ENCODE results near the gene FGD1. TPM values are rescaled to one million over a fixed set of nuclear protein-coding genes. Genes with fewer than 3 reads are reported as not detected.

Gene FGD1
- total RNA-seq, 1 experiment from 2014 or later = 19.2 TPM

- Mint-ChIP-seq H3K36me3 (ENCODE audit: insufficient read depth in 1 of 3, low read depth in 3 of 3) (peaks cover 0 to 4% (median 0%) of the 10 kb centered on the region in 3 experiments; a peak in 2 of 7 replicates), H3K27me3 (ENCODE audit: low read depth) (peaks cover 1% of the 10 kb centered on the region; the same call in 1 of the 2 replicates), H3K27ac (no peak overlapping the region), H3K4me1 (peaks cover 4% of the 10 kb centered on the region in 2 experiments; a peak in 2 of 4 replicates), H3K4me3 (no peak overlapping the region), H3K9me3 (peaks cover 53 to 58% of the 10 kb centered on the region in 2 experiments)
- Histone ChIP-seq H2AFZ (ENCODE audit: low read length) (no peak overlapping the region), H3K18ac (ENCODE audit: insufficient read length, low read depth, low read length) (no peak overlapping the region), H4K8ac (replicated peaks; ENCODE audit: insufficient read length, low read depth, low read length) (no peak overlapping the region), H3K4me1 (ENCODE audit: insufficient read depth, low read length) (no peaks in the 10 kb centered on the region), H2BK20ac (ENCODE audit: low read depth, low read length, poor library complexity, severe bottlenecking) (no peak overlapping the region), H4K5ac (ENCODE audit: insufficient read length, low read depth, low read length) (no peak overlapping the region), H3K79me1 (ENCODE audit: insufficient read depth, low read depth, low read length, poor library complexity, severe bottlenecking) (no peaks in the 10 kb centered on the region), H3K56ac (ENCODE audit: insufficient read length, low read depth, low read length) (no peak overlapping the region), H3K27ac (ENCODE audit: insufficient read length, low read depth, low read length) (no peak overlapping the region), H3K23me2 (ENCODE audit: insufficient read length, low read depth, low read length, poor library complexity, severe bottlenecking) (no peaks in the 10 kb centered on the region), H3K14ac (ENCODE audit: insufficient read depth, low read length) (no peak overlapping the region), H3K23ac (ENCODE audit: insufficient read length, low read depth, low read length) (no peak overlapping the region), H4K20me1 (ENCODE audit: control insufficient read depth, insufficient read depth, insufficient read length) (no peaks in the 10 kb centered on the region), H3K79me2 (ENCODE audit: insufficient read depth, low read length) (no peaks in the 10 kb centered on the region), H3K9me3 (ENCODE audit: control insufficient read depth, low read depth, low read length) (peaks cover 17% of the 10 kb centered on the region), H2BK120ac (ENCODE audit: low read depth, low read length, poor library complexity, severe bottlenecking) (no peak overlapping the region), H3K4ac (ENCODE audit: low read depth, low read length) (no peak overlapping the region), H2BK5ac (ENCODE audit: insufficient read length, low read length) (no peak overlapping the region), H2BK15ac (ENCODE audit: low read depth, low read length) (no peak overlapping the region), H3T11ph (ENCODE audit: low read length) (no peak overlapping the region), H2BK12ac (ENCODE audit: insufficient read length, low read depth, low read length) (no peak overlapping the region), H4K91ac (ENCODE audit: insufficient read length, low read depth, low read length) (no peak overlapping the region), H3K4me2 (ENCODE audit: insufficient read depth, insufficient read length, low read length) (no peak overlapping the region), H2AK5ac (ENCODE audit: insufficient read length, low read length) (no peak overlapping the region), H3K27me3 (ENCODE audit: insufficient read depth, low read length) (no peaks in the 10 kb centered on the region), H3K9ac (ENCODE audit: extremely low read depth, insufficient read length, low read length) (no peak overlapping the region)
- DNase-seq = no peak
- WGBS (ENCODE audit: extremely low coverage, insufficient read length, low lambda C conversion rate) = no CpG with 5 or more reads among the region's 2 CpGs
- TF ChIP-seq CTCF (conservative IDR thresholded peaks at IDR 0.05) = no peak
These were observed 68.1 kb downstream of the FGD1 start for GRCh38 chrX:54427837-54428424.
